HG03135 (cell line): ENCODE results near the gene TOP3A.
"Not testable (repeated sequence)": the region's sequence is repeated elsewhere in the genome, so short reads cannot be mapped to it uniquely, and the experiment has no call there.

Experiments used
- ATAC-seq: cut with Tn5 transposase; IDR thresholded peaks from one replicate; pipeline ENCODE4 v1.9.1; 2021; ENCODE audit warnings: mild to moderate bottlenecking, moderate library complexity; ENCODE audit not compliant: unreplicated experiment

Gene TOP3A, protein sequence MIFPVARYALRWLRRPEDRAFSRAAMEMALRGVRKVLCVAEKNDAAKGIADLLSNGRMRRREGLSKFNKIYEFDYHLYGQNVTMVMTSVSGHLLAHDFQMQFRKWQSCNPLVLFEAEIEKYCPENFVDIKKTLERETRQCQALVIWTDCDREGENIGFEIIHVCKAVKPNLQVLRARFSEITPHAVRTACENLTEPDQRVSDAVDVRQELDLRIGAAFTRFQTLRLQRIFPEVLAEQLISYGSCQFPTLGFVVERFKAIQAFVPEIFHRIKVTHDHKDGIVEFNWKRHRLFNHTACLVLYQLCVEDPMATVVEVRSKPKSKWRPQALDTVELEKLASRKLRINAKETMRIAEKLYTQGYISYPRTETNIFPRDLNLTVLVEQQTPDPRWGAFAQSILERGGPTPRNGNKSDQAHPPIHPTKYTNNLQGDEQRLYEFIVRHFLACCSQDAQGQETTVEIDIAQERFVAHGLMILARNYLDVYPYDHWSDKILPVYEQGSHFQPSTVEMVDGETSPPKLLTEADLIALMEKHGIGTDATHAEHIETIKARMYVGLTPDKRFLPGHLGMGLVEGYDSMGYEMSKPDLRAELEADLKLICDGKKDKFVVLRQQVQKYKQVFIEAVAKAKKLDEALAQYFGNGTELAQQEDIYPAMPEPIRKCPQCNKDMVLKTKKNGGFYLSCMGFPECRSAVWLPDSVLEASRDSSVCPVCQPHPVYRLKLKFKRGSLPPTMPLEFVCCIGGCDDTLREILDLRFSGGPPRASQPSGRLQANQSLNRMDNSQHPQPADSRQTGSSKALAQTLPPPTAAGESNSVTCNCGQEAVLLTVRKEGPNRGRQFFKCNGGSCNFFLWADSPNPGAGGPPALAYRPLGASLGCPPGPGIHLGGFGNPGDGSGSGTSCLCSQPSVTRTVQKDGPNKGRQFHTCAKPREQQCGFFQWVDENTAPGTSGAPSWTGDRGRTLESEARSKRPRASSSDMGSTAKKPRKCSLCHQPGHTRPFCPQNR

GRCh38 chr17:18314731-18315561 is at the start of gene TOP3A, which contains the start of gene SMCR8:
Gene TOP3A, minus strand, starts transcription at chr17:18314994. Its CDS starts 216 bp downstream, at chr17:18314778.
Gene SMCR8, plus strand, starts transcription at chr17:18315293. Its CDS starts 497 bp downstream, at chr17:18315790.
- ATAC-seq, result peak; percentile 87

- ATAC-seq, result no peak
Measured at GRCh38 chr17:18364166-18364565, 49.4 kb upstream of the TOP3A start.

DNA sequence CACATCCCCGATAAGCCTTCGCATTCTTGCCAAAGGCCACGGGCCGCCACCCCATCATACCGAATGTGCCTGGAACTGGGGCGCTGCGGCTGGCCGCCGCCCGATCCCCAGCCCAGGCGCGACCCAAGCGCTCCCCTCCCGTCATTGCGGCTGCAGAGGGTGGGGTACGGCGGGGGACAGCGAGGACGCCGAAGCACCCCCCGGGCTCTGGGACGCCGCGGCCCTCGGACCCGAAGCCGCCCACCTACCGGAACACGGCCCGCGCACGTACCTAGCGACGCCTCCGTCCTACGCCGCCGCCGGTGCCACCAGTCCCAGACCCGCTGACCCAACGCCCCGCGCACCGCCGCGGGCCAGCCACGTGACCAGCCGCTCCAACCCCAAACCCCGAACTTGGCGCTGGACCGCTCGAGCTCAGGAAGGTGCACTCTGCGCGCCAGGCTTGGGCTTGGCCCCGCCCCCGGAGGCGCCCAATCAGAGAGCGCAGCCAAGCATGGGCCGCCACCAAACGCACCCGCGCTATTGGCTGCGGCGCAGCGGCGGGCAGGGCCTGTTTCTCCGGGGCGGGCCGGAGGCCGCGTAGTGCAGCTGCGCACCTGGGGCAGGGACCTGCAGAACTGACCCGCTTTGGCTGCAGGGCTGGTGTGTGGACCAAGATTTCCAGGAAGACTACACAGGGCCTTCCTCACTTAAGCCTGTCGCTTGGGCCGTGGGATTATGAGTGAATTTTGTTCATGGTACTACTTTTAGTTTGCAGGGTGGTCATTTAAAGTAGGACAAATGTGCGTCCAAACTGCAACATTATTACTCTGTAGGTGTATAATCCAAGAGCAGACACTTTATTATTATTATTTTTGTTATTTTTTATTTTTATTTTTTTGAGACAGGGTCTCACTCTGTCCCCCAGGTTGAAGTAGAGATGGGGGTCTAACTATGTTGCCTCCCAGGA is 48.6 kb upstream of the TOP3A start, which contains the start of gene SHMT1:
Gene SHMT1, minus strand, starts transcription at position 450 of the 949 bp plus-strand sequence. CDS start 7,569 bp downstream, outside the sequence.
- peak; percentile 96 for ATAC-seq

- no peak for ATAC-seq
Measured at GRCh38 chr17:18362698-18363100, 47.9 kb upstream of the TOP3A start.

DNA sequence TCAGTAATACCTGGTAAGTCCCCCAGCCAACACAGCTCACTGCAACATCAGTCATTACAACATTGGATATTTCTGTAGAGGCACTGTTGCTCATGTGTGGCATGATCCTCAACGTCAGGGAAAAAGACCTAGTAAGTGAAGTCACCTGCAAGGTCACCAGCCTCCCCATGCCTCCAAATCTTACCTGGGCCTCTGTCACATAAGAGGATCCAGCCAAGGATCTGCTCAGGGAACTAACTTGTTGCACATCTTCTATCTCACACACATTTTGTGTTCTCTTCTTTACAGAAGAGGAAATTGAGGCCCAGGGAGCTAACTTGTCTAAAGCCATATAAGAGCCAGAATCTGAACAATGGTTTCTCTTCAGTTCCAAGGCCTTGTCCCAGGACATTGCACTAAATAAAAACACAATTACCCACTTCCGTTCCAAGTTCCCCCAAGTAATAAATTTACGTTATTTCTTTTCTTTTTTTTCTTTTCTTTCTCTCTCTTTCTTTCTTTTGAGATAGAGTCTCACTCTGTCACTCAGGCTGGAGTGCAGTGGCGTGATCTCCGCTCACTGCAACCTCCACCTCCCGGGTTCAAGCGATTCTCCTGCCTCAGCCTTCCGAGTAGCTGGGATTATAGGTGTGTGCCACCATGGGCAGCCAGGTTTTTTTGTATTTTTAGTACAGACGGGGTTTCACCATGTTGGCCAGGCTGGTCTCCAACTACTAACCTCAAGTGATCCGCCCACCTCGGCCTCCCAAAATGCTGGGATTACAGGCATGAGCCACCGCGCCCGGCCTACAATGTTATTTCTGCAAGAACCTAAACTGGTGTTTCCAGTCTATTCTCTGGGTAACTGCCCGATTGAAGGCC is 47.3 kb upstream of the TOP3A start:
- ATAC-seq, result no peak

- no peak for ATAC-seq
Measured at GRCh38 chr17:18360518-18360917, 45.7 kb upstream of the TOP3A start.

DNA sequence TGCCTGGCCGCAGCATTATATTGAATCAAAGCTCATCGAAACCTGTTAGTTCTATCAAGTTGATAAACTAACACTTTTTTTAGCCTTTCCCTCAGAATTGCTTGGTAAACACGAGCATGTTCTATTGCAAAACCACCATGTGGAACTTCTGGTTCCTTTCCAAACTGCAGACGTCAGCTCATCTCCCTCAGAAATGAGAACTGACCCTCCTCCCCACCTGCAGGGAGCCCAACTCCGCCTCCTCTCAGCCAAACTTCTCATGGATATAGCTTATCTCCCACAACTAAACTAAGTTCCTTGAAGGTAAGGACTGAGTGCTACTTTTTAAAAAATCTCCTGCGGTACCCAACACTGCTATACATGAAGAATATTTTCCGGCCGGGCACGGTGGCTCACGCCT is 41.8 kb upstream of the TOP3A start:
- ATAC-seq, result no peak

DNA sequence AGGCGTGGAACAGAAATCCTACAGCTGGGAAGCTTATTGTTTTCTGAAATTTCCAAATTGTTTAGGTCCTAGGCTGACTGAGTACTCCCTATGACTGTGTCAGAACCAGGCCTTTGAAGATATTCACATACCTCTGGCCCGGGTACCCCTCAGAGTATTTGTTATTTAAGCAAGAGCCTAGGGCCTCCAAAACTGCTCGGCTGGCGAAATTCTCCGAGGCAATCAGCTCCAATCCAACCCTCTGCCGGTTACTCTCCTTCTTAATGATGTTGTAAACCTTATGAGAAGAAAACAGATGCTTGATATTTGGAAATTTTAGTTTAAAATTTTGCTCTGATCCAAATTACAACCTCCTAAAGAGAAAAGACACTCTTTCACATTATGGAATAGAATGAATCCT is 38.7 kb upstream of the TOP3A start:
- no peak for ATAC-seq

DNA sequence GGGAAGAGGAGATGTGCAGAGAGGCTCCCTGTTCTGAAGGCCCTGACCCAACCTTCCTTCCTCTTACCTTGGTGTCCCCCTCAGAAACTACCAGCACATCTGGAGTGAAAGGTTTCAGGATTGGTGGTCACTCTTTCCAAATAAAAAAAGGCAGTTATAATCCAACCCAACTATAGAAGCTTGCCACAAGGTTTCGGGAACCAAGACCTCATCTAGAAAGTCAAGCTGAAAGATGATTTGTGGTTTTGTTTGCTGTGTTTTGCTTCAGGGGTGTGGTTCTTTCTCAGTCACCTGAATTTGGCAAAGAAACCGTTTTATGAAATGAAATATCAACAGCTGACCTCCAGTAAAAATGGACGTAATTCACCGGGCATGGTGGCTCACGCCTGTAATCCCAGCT is 29.2 kb upstream of the TOP3A start:
- no peak for ATAC-seq

GRCh38 chr17:18339933-18340332 is 25.1 kb upstream of the TOP3A start:
- ATAC-seq, result no peak

- ATAC-seq, result not testable (repeated sequence)
Measured at GRCh38 chr17:18338158-18338557, 23.4 kb upstream of the TOP3A start.

- no peak for ATAC-seq
Measured at GRCh38 chr17:18332909-18333489, 18.2 kb upstream of the TOP3A start.

DNA sequence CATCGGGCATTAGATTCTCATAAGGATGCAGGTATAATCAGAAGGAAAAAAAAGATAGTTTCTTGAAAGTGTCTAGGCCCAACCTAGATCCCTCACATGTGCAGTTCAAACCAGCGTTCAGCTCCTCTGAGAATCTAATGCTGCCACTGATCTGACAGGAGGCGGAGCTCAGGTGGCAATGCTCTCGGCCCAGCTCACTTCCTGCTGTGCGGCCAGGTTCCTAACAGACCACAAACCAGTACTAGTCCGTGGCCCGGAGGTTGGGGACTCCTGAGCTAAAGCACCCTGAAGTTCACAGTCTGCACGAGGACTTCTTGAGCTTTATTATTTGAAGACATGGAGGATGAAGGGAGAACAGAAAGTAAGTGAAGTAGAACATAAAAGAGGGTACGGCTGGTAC is 17.1 kb upstream of the TOP3A start:
- no peak for ATAC-seq

DNA sequence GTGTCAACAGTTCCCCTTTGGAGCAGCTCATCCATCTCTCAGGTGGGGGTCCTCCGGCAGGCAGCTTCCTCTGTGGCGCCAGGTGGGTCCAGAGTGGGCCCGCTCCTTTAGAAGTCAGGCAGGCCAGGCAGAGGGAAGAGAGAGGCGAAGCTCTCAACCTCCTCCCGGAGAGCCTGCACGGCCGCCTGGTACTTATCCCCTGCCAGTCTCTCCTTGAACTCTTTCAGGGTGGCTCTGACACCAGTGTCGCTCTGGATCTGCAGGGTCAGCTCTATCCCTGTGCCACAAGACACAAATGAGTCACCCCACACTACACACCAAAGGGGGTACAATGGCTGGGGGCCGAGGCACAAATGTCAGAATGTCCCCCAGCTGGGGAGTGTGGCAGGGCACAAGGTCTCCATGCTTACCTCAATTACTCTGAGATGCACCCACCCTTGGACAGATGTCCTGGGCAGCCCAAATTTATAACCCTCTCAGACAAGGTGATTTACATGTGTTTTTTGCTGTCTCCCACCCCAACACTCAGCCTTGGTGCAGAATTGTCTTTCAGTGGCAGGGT is 13.9 kb upstream of the TOP3A start:
- ATAC-seq, result no peak

- ATAC-seq, result no peak
Measured at GRCh38 chr17:18327556-18327955, 12.8 kb upstream of the TOP3A start.

GRCh38 chr17:18327093-18327492 is 12.3 kb upstream of the TOP3A start:
- ATAC-seq, result no peak

DNA sequence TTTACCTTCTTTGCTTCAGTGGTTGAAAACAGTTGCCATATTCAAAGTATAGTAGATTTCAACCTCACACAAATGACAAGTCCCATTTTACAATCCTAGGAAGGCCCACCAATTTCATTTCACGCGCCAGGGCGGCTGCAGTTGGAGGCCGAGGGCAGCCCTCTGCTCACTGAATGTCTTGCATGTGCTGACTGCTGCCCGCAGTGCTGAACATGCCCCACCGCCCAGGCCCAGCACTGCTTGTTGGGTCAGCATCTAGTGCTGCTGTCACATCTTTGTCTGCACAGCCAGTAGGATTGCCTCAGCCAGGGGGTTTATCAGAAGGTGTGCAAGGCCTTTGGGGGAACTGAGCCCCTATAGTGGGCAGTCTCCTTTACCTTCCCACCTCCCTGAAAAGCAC is 11.8 kb upstream of the TOP3A start:
- no peak for ATAC-seq

GRCh38 chr17:18326039-18326438 is 11.2 kb upstream of the TOP3A start:
- no peak for ATAC-seq
